ENCODE results near the gene CD300E. TPM values are rescaled to one million over a fixed set of nuclear protein-coding genes. Genes with fewer than 3 reads are reported as not detected.

Gene CD300E, protein sequence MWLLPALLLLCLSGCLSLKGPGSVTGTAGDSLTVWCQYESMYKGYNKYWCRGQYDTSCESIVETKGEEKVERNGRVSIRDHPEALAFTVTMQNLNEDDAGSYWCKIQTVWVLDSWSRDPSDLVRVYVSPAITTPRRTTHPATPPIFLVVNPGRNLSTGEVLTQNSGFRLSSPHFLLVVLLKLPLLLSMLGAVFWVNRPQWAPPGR
- total RNA-seq = 1 to 10 TPM in 1 of 10 donors, under 1 TPM in 9; 0.20 to 4.9 (median 0.35) TPM
- polyA plus RNA-seq = under 1 TPM; 0.07 to 0.91 TPM
- long read RNA-seq, donor 1, partial matches to known transcripts = 0 of 2 reads
- long read RNA-seq, donor 1, other reads (novel, unspliced or antisense) = 1 of 2 reads
- long read RNA-seq, donor 2 = 0 reads
- long read RNA-seq, donor 3 = 0 reads

DNA sequence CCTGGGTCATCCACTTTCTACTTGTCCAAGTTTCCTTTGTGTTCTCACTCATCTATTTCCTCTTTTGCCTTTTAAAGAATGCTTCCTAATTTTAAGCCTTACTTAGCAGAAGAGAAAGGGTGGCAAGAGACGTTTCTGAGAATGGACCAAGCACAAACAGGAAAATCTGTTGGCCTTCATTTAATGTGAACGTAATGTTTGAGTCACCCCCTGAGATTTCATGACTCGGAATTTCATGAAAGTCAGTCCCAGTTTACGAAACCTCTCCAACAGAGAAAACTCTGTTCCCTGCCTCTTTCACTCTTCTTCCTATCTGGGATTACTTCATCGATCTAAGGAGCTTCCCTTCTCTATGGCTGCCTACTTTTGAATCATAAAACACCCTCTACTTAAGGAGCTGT is at the start of gene CD300E:
TSS of gene CD300E (minus strand) at position 46 of the 401 bp plus-strand sequence. CDS start 117 bp downstream, outside the sequence.
- Histone ChIP-seq H3K4me3 (peak within 1 kb of the TSS in 1 of 10 donors; percentile 44), H3K36me3 (no peaks in the 10 kb centered on the region), H3K4me1 (peaks cover 0 to 15% (median 0%) of the 10 kb centered on the region in 9 donors), H3K27me3 (peaks cover 0 to 38% (median 18%) of the 10 kb centered on the region in 7 donors), H3K9me3 (no peaks in the 10 kb centered on the region), H3K27ac (peak within 1 kb of the TSS in 1 of 10 donors; percentile 84)
- ATAC-seq = peak in 4 of 8 donors; percentile 44 to 68 (median 60)
- intact Hi-C loops (cut with DNase I) = no loop called here
- WGBS, 2 donors = 62 to 63% methylated on average over 5 of the region's 5 CpGs
- no peak for DNase-seq
- TF ChIP-seq CTCF (IDR thresholded peaks at IDR 0.05) = no peak

DNA sequence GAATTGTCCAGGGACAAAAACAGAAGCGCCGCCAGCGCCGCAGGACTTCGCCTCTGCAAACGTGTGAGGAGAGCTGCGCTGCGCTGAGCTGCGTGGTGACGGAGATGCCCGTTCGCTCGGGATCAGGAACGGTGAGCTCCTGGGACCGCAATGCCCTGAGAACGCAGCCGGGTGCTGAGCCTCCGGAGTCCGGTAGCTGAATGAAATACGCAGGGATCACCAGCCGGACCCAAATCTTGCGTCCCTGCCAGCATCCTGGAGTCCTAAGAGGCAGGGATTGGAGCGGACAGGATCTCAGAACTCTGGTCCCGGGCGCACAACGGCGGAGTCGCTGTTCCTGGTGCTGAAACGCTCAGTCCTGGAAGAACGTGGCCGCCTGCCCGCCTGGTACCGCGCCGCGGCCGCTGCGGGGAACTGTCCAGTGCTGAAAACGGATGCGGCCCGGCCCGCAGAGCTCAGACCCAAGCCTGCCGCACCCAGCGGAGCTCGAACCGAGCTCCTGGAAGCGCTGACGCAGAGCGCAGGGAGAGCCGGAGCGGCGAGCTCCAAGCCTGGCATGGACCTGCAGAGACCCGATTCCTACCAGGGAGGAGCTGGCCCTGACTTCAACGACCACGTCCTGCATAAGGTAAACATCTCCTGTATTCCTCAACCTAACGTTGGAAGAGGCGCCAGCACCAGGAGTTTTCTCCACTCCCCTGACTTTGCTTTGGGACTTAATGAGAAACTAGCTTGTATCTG is 47.7 kb upstream of the CD300E start:
- Histone ChIP-seq H3K4me1 (peaks cover 0 to 6% (median 0%) of the 10 kb centered on the region in 9 donors), H3K36me3 (no peaks in the 10 kb centered on the region), H3K27ac (no peak overlapping the region), H3K27me3 (peaks cover 0 to 80% (median 8%) of the 10 kb centered on the region in 7 donors), H3K9me3 (peaks cover 0 to 7% (median 3%) of the 10 kb centered on the region in 11 donors), H3K4me3 (no peak overlapping the region)
- 7 to 8% methylated on average over 57 of the region's 57 CpGs for WGBS, 2 donors
- ATAC-seq = peak; percentile 89 to 98 (median 93)
- TF ChIP-seq CTCF (IDR thresholded peaks at IDR 0.05) = no peak
- intact Hi-C loops (cut with DNase I) = no loop called here
- peak; percentile 82 to 84 for DNase-seq

DNA sequence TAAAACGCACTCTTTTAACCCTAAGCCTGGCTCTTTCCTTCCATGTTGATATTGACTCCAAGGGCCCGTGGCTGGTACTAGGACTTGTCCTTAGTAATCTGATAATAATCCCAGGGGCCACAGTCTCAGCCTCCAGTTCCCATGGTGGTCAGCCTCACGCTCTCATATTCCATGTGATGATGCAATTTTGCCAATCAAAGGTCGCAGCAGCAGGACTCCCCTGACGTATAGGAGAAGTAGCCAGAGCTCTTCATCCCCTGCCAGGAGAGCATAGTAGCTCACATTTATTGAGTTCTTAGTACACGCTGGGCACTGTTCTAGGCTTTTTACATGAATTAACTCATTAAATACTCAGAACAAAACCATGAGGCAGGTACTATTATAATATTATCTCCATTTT is 46.8 kb upstream of the CD300E start:
- H3K4me1 ChIP-seq = peaks cover 0 to 6% (median 0%) of the 10 kb centered on the region in 9 donors
- H3K27me3 ChIP-seq = peaks cover 0 to 79% (median 11%) of the 10 kb centered on the region in 7 donors
- no peak overlapping the region for H3K27ac ChIP-seq
- H3K9me3 ChIP-seq = peaks cover 0 to 7% (median 3%) of the 10 kb centered on the region in 11 donors
- no peaks in the 10 kb centered on the region for H3K36me3 ChIP-seq
- TF ChIP-seq CTCF (IDR thresholded peaks at IDR 0.05) = no peak
- intact Hi-C loops (cut with DNase I) = no loop called here
- ATAC-seq (no peak), DNase-seq (no peak)
- H3K4me3 ChIP-seq = no peak overlapping the region
- WGBS, 2 donors = 70 to 73% methylated on average over 6 of the region's 6 CpGs

GRCh38 chr17:74663561-74663960 is 40.0 kb upstream of the CD300E start:
- intact Hi-C loops (cut with DNase I) = loop anchor here in 1 of 10 donors (5.0 kb wide), 1 partner anchor 74 kb away; the partner anchor contains the start of gene RAB37
- Histone ChIP-seq H3K4me3 (no peak overlapping the region), H3K27ac (no peak overlapping the region), H3K36me3 (no peaks in the 10 kb centered on the region), H3K4me1 (no peaks in the 10 kb centered on the region), H3K27me3 (peaks cover 1 to 93% (median 57%) of the 10 kb centered on the region in 7 donors), H3K9me3 (no peaks in the 10 kb centered on the region)
- ATAC-seq (no peak), DNase-seq (no peak)
- 78 to 89% methylated on average over 3 of the region's 3 CpGs for WGBS, 2 donors
- TF ChIP-seq CTCF (IDR thresholded peaks at IDR 0.05) = no peak

Data from heart right ventricle (tissue), 16 donors.